Measurements from ENCODE around the gene ZNF423.

DNA sequence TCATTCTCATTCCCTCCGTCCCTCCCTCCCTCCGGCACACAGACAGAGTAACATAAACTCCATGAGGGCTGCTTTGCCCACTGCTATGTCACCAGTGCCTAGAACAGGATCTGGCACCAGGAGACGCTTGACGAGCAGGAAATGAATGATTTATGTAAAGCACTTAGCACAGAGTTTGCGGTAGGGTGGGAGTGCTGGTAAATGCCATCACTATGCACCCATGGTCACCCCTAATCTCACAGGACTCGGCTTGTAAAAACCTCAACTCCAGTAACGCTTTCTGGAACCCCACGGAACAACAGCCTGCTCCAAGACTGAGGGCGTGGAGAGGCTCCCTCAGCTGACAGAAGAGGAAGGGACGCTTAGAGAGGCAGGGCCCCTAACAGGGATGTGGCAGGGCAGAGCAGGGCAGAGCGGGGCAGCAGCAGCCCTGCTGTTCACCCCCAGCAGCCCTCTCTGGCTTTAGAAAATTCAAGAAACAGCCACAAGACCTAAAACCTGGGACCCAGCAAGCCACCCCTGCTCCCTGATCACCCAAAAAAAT lies 325.4 kb downstream of the ZNF423 start:
- TF ChIP-seq, protein P1, sequence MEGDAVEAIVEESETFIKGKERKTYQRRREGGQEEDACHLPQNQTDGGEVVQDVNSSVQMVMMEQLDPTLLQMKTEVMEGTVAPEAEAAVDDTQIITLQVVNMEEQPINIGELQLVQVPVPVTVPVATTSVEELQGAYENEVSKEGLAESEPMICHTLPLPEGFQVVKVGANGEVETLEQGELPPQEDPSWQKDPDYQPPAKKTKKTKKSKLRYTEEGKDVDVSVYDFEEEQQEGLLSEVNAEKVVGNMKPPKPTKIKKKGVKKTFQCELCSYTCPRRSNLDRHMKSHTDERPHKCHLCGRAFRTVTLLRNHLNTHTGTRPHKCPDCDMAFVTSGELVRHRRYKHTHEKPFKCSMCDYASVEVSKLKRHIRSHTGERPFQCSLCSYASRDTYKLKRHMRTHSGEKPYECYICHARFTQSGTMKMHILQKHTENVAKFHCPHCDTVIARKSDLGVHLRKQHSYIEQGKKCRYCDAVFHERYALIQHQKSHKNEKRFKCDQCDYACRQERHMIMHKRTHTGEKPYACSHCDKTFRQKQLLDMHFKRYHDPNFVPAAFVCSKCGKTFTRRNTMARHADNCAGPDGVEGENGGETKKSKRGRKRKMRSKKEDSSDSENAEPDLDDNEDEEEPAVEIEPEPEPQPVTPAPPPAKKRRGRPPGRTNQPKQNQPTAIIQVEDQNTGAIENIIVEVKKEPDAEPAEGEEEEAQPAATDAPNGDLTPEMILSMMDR (conservative IDR thresholded peaks at IDR 0.05; ENCODE audit: low read depth in 2 of 2), result no peak
- TF ChIP-seq JUNB (IDR thresholded peaks at IDR 0.05; ENCODE audit: unreplicated experiment), result no peak
- TF ChIP-seq, protein P2, sequence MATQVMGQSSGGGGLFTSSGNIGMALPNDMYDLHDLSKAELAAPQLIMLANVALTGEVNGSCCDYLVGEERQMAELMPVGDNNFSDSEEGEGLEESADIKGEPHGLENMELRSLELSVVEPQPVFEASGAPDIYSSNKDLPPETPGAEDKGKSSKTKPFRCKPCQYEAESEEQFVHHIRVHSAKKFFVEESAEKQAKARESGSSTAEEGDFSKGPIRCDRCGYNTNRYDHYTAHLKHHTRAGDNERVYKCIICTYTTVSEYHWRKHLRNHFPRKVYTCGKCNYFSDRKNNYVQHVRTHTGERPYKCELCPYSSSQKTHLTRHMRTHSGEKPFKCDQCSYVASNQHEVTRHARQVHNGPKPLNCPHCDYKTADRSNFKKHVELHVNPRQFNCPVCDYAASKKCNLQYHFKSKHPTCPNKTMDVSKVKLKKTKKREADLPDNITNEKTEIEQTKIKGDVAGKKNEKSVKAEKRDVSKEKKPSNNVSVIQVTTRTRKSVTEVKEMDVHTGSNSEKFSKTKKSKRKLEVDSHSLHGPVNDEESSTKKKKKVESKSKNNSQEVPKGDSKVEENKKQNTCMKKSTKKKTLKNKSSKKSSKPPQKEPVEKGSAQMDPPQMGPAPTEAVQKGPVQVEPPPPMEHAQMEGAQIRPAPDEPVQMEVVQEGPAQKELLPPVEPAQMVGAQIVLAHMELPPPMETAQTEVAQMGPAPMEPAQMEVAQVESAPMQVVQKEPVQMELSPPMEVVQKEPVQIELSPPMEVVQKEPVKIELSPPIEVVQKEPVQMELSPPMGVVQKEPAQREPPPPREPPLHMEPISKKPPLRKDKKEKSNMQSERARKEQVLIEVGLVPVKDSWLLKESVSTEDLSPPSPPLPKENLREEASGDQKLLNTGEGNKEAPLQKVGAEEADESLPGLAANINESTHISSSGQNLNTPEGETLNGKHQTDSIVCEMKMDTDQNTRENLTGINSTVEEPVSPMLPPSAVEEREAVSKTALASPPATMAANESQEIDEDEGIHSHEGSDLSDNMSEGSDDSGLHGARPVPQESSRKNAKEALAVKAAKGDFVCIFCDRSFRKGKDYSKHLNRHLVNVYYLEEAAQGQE (IDR thresholded peaks at IDR 0.05; ENCODE audit: unreplicated experiment), result no peak
- no peak for TF ChIP-seq POLR2AphosphoS5 (IDR thresholded peaks at IDR 0.05; ENCODE audit: low read depth)
- TF ChIP-seq EZH2 (IDR thresholded peaks at IDR 0.05; ENCODE audit: low read depth, unreplicated experiment), result no peak
- no peak for TF ChIP-seq EZH2phosphoT487 (IDR thresholded peaks at IDR 0.05; ENCODE audit: unreplicated experiment)
- TF ChIP-seq, protein P3, sequence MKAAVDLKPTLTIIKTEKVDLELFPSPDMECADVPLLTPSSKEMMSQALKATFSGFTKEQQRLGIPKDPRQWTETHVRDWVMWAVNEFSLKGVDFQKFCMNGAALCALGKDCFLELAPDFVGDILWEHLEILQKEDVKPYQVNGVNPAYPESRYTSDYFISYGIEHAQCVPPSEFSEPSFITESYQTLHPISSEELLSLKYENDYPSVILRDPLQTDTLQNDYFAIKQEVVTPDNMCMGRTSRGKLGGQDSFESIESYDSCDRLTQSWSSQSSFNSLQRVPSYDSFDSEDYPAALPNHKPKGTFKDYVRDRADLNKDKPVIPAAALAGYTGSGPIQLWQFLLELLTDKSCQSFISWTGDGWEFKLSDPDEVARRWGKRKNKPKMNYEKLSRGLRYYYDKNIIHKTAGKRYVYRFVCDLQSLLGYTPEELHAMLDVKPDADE (IDR thresholded peaks at IDR 0.05), result no peak
- no peak for TF ChIP-seq CREB1 (CRISPR knock-in tag; IDR thresholded peaks at IDR 0.05; ENCODE audit: low read depth)
- TF ChIP-seq STAT1 (IDR thresholded peaks at IDR 0.05; ENCODE audit: unreplicated experiment), result no peak
- TF ChIP-seq, protein P4, sequence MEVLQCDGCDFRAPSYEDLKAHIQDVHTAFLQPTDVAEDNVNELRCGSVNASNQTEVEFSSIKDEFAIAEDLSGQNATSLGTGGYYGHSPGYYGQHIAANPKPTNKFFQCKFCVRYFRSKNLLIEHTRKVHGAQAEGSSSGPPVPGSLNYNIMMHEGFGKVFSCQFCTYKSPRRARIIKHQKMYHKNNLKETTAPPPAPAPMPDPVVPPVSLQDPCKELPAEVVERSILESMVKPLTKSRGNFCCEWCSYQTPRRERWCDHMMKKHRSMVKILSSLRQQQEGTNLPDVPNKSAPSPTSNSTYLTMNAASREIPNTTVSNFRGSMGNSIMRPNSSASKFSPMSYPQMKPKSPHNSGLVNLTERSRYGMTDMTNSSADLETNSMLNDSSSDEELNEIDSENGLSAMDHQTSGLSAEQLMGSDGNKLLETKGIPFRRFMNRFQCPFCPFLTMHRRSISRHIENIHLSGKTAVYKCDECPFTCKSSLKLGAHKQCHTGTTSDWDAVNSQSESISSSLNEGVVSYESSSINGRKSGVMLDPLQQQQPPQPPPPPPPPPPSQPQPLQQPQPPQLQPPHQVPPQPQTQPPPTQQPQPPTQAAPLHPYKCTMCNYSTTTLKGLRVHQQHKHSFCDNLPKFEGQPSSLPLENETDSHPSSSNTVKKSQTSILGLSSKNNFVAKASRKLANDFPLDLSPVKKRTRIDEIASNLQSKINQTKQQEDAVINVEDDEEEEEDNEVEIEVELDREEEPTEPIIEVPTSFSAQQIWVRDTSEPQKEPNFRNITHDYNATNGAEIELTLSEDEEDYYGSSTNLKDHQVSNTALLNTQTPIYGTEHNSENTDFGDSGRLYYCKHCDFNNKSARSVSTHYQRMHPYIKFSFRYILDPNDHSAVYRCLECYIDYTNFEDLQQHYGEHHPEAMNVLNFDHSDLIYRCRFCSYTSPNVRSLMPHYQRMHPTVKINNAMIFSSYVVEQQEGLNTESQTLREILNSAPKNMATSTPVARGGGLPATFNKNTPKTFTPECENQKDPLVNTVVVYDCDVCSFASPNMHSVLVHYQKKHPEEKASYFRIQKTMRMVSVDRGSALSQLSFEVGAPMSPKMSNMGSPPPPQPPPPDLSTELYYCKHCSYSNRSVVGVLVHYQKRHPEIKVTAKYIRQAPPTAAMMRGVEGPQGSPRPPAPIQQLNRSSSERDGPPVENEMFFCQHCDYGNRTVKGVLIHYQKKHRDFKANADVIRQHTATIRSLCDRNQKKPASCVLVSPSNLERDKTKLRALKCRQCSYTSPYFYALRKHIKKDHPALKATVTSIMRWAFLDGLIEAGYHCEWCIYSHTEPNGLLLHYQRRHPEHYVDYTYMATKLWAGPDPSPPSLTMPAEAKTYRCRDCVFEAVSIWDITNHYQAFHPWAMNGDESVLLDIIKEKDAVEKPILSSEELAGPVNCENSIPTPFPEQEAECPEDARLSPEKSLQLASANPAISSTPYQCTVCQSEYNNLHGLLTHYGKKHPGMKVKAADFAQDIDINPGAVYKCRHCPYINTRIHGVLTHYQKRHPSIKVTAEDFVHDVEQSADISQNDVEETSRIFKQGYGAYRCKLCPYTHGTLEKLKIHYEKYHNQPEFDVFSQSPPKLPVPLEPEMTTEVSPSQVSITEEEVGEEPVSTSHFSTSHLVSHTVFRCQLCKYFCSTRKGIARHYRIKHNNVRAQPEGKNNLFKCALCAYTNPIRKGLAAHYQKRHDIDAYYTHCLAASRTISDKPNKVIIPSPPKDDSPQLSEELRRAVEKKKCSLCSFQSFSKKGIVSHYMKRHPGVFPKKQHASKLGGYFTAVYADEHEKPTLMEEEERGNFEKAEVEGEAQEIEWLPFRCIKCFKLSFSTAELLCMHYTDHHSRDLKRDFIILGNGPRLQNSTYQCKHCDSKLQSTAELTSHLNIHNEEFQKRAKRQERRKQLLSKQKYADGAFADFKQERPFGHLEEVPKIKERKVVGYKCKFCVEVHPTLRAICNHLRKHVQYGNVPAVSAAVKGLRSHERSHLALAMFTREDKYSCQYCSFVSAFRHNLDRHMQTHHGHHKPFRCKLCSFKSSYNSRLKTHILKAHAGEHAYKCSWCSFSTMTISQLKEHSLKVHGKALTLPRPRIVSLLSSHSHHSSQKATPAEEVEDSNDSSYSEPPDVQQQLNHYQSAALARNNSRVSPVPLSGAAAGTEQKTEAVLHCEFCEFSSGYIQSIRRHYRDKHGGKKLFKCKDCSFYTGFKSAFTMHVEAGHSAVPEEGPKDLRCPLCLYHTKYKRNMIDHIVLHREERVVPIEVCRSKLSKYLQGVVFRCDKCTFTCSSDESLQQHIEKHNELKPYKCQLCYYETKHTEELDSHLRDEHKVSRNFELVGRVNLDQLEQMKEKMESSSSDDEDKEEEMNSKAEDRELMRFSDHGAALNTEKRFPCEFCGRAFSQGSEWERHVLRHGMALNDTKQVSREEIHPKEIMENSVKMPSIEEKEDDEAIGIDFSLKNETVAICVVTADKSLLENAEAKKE (CRISPR knock-in tag; IDR thresholded peaks at IDR 0.05), result no peak
- TF ChIP-seq ZNF331 (CRISPR knock-in tag; IDR thresholded peaks at IDR 0.05; ENCODE audit: low read depth), result no peak
- no peak for TF ChIP-seq NANOG (IDR thresholded peaks at IDR 0.05; ENCODE audit: borderline replicate concordance)
- no peak for TF ChIP-seq ZNF114 (CRISPR knock-in tag; IDR thresholded peaks at IDR 0.05)
